Non-pigmented ciliary epithelial cell (primary cell): ENCODE results near the gene CELSR1.
A peak's percentile ranks its signal among the peaks of the same experiment; 100 is the strongest.
"Not testable (repeated sequence)": the region's sequence is repeated elsewhere in the genome, so short reads cannot be mapped to it uniquely, and the experiment has no call there.

Experiments
- DNase-seq: peaks from one replicate; pipeline ENCODE4 v3.0.0-alpha.2; 2010; ENCODE audit warnings: low read depth

The CELSR1 gene

DNA sequence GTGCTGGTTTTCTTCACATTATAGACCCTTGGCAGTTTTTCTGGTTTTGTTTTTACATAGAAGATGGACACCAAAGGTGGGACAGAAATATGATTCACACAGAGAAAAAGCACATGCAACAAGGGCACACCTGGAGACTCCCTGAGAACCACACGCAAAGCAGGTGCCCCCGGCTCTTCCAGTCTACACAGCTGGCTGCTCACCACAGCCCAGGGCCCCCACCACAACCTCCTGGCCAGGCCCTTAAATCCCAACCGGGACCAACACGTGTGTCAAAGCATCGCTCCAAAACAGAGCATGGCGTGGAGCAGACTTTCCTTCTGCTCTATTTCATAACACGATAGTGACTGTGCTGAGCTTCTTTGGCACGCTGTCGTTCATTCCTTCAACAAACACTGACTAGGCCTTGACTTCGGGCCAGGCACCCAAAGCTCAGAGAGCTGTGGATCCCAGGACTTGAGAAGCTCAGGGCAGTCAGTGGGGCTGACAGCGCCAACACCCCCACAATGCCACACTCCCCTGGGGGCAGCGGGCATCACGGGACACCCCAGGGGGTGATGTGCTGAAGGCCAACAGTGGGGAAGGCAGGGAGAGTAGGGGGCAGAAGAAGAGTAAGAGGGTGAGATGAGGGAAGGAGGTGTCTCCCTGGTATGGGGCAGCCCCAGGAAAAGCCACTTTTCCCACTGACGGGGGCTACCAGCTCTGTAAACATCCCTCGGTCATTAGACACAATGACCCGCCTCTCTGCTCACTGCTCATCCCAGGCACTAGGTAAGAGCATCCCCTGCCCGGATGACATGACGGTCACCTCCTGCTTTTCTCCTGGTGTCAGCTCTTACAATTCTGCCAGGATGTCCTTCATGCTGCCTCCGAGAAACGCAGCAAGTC, 26.0 kb downstream of the CELSR1 start:
- DNase-seq = no peak

- DNase-seq = no peak
Measured at GRCh38 chr22:46509416-46510089, 27.9 kb downstream of the CELSR1 start.

DNA sequence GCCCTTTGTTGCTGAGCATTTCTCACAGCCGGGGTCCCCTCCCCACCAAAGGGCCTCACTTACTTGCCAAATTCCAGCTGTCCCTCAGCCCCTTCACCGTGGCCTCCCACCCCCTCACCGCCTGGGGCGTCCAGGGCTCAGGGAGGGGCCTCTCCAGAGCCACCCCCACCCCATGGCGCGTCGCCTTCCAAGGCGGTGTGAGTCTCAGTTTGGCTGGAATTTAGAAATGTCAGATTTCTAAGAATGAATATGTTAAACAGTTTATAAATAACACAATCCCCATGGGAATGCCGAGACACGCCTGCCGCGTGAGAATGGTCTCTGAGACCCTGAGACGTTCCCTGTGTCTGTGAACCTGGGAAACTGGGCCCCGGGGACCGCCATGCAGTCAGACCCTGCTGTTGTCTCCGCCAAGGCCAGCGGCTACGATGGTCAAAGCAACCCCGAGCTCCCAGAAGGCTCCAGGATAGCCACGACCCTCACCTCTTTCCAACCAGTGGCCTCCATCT, 28.9 kb downstream of the CELSR1 start:
- no peak for DNase-seq

GRCh38 chr22:46507451-46508425, 29.7 kb downstream of the CELSR1 start:
- DNase-seq = no peak

GRCh38 chr22:46504584-46504983, 32.8 kb downstream of the CELSR1 start:
- no peak for DNase-seq

GRCh38 chr22:46502440-46503175, 34.8 kb downstream of the CELSR1 start:
- no peak for DNase-seq

DNA sequence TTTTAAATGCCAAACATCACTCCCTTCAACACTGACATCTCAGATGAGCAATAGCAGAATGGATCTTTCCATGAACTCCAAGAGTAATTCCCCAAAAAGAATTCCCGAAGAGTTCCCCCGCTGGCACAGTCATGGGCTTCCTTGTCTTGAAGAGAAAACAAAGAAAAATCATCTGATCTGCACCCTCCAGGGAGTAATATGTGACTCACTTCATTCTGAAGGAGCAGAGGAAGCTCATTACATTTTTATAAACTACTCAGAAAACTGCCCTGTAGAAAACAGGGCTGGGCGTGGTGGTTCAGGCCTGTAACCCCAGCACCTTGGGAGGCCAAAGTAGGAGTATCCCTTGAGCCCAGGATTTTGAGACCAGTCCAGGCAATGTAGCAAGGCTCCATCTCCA, 35.7 kb downstream of the CELSR1 start:
- DNase-seq = peak; percentile 32

DNA sequence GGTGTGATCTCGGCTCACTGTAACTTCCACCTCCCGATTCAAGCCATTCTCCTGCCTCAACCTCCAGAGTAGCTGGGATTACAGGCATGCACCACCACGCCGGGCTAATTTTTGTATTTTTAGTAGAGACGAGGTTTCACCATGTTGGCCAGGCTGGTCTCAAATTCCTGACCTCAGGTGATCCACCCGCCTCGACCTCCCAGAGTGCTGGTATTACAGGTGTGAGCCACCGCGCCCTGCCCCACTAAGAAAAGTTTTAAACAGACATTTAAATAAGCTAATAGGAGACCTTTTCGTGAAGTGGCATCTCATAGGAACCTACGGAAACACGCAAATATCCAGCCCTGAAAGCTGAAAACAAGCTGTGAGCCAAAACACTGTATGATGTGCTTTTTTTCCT, 36.2 kb downstream of the CELSR1 start:
- not testable (repeated sequence) for DNase-seq

GRCh38 chr22:46500201-46500600, 37.2 kb downstream of the CELSR1 start:
- no peak for DNase-seq

DNA sequence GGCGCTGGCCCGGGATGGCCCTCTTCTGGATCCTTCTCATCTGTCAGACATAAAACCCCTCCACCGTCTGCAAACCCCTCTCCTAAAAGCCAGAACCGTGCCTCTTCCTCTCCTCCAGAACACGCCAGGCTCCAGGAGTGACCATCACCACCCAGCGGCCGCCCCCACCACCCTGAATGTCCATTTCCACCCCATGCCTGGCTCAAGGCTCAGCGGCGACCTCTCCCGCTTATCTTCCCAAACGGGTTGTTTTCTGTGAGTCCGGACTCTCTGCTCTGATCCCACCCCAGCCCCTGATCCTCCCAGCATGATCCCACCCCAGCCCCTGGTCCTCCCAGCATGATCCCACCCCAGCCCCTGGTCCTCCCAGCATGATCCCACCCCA, 37.6 kb downstream of the CELSR1 start:
- DNase-seq = no peak

GRCh38 chr22:46491946-46492345, 45.5 kb downstream of the CELSR1 start:
- no peak for DNase-seq

GRCh38 chr22:46490538-46490937, 46.9 kb downstream of the CELSR1 start:
- DNase-seq = no peak

DNA sequence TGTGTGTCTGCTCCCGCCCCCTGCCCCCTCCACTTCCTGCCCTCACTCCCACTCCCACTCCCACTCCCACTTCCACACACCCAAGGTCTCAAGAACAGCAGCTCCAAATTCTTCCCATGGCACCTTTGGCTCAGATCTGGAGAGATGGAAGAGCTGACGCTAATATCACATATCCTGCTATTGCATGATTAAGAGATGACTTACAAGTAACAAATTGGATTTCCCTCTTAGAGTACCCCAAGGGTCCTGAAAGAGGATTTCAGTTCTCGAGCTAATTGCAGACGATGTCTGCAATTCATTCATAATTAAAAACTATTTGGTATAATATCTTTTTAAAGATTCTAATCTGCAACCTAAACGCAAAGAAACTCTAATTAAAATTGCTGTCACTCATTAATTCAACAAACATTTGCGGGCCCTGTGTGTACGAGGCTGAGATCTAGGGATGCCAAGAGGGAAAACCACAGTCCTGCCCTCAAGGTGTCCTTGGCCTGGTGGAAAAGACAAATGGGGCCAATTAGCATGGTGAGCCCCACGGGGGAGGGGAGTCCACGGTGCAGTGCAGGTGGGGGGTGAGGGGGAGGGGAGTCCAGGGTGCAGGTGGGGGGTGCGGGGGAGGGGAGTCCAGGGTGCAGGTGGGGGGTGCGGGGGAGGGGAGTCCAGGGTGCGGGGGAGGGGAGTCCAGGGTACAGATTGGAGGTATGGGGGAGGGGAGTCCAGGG, 50.3 kb downstream of the CELSR1 start:
- DNase-seq = no peak

DNA sequence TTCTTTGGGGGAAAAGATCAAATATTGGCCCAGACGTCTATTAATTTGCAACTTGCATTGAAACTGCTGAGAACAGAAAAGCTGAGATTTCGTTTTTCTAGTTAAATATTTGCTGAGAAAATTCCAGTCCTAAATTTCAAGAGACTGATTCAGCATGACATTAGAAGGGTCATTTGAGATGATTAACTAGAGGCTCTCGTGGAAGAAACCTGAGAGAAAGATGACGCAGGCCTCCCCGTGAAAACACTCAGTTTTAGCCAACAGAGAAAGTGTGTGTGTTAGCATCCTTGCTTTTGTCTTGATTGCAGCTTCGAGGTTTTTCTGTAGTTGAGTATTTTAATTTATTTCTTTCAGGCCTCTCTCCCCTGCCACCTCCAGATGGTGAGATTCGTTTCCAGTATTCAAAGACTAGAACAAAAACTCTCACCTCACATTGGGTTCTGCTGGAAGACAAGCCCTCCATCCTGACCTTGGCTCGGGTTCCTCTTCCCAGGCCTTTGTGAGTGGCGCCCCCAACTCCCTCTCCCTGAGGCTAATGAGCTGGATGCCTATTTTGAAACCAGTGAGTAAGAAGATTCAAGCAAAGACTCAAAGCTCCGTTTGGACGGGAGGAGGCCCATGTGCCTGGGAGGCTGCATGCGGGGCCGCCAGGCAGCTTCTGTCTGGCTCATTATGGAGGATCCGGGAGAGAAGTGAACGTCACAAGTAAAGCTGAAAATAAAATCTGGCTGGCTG, 52.4 kb downstream of the CELSR1 start:
- no peak for DNase-seq

GRCh38 chr22:46484156-46484860, 53.1 kb downstream of the CELSR1 start:
- DNase-seq = no peak

GRCh38 chr22:46483353-46483752, 54.1 kb downstream of the CELSR1 start:
- no peak for DNase-seq

- DNase-seq = no peak
Measured at GRCh38 chr22:46482056-46482675, 55.3 kb downstream of the CELSR1 start.

GRCh38 chr22:46481386-46481785, 56.0 kb downstream of the CELSR1 start:
- DNase-seq = no peak

DNA sequence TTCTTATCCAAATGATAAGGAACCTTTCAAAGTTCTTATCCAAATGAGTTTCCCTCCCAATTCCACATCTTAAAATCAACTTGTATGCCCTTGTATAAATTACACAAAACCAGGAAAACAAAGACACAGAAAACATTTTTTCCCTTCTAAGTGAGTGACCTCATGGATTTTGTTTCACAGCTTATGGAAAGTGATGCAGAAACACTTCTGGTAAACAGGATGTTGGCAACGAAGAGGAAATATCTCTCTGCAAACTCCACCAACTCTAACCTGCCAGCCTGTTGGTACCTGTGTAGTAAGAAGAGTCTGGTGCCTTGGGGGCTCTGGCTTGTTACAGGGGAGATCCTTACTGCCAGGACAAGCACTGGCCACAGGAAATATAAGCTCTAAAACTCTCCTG, 57.0 kb downstream of the CELSR1 start:
- no peak for DNase-seq
